Measurements from ENCODE around the gene PTGS1. TPM values are rescaled to one million over a fixed set of nuclear protein-coding genes. Genes with fewer than 3 reads are reported as not detected.

Gene PTGS1
- polyA plus RNA-seq, 1 of the 3 experiments (the other 2 are of a cell fraction): 5.4 TPM

- POLR2A ChIA-PET: no interaction called here
- 87% methylated on average over 6 of the region's 6 CpGs for whole genome bisulfite sequencing (ENCODE audit: low lambda C conversion rate)
These were observed 30.7 kb upstream of the PTGS1 start for GRCh38 chr9:122340161-122340560.

GRCh38 chr9:122342323-122343050 lies 28.3 kb upstream of the PTGS1 start:
- Histone ChIP-seq H3K4me2 (no peak overlapping the region), H3K9me2 (no peaks in the 10 kb centered on the region), H3K27ac (ENCODE audit: low read depth in 2 of 2, low read length in 1 of 2) (no peak overlapping the region), H3K9me3 (no peaks in the 10 kb centered on the region), H3K79me2 (ENCODE audit: insufficient read depth) (no peaks in the 10 kb centered on the region), H3K36me3 (replicated peaks in 1 of 2; ENCODE audit: control insufficient read depth in 1 of 2, insufficient read depth in 2 of 2, low read length in 1 of 2) (no peaks in the 10 kb centered on the region), H3K4me3 (ENCODE audit: low read depth in 2 of 2, low read length in 1 of 2) (no peak overlapping the region), H3K9ac (no peak overlapping the region), H2AFZ (ENCODE audit: low read depth) (no peak overlapping the region), H3K27me3 (ENCODE audit: insufficient read depth) (no peaks in the 10 kb centered on the region), H4K20me1 (ENCODE audit: insufficient read depth) (no peaks in the 10 kb centered on the region), H3K4me1 (ENCODE audit: control insufficient read depth in 1 of 2, insufficient read depth in 2 of 2, low read depth in 1 of 2, low read length in 1 of 2) (peaks cover 0 to 18% of the 10 kb centered on the region in 2 experiments; a peak in 1 of 4 replicates), H3F3A (replicated peaks; ENCODE audit: insufficient read depth) (no peaks in the 10 kb centered on the region)
- ChIA-PET POLR2A (no interaction called here), CTCF (interaction anchor here (0.9 to 21.3 kb wide), 5 partner anchors 7 to 247 kb away, joined by 3 to 528 read pairs (median 4); partner anchors contain the start of genes MORN5 and NDUFA8)
- WGBS (ENCODE audit: low lambda C conversion rate): 78% methylated on average over 15 of the region's 15 CpGs
- DNase-seq: no peak
- TF ChIP-seq IRF3 (IDR thresholded peaks at IDR 0.05; ENCODE audit: low read depth, low read length) (no peak), POLR2AphosphoS5 (IDR thresholded peaks at IDR 0.05; ENCODE audit: low read depth, low read length) (no peak), TAF1 (IDR thresholded peaks at IDR 0.05; ENCODE audit: borderline replicate concordance, low read depth, low read length) (no peak), FOSL2 (IDR thresholded peaks at IDR 0.05; ENCODE audit: borderline replicate concordance, low read depth) (no peak), RFX5 (IDR thresholded peaks at IDR 0.05; ENCODE audit: low read length) (no peak), YY1 (IDR thresholded peaks at IDR 0.05; ENCODE audit: low read depth) (no peak), FOXJ3 (CRISPR knock-in tag; IDR thresholded peaks at IDR 0.05) (no peak), EP300 (IDR thresholded peaks at IDR 0.05; ENCODE audit: borderline replicate concordance in 1 of 2, low read depth in 1 of 2, low read length in 1 of 2) (no peak), CTCF (IDR thresholded peaks at IDR 0.05) (no peak), MAX (IDR thresholded peaks at IDR 0.05; ENCODE audit: low read depth) (no peak), EZH2phosphoT487 (IDR thresholded peaks at IDR 0.05; ENCODE audit: borderline replicate concordance, low read depth) (no peak), JUND (IDR thresholded peaks at IDR 0.05) (no peak), FOXM1 (IDR thresholded peaks at IDR 0.05; ENCODE audit: low read depth) (no peak), NFIC (IDR thresholded peaks at IDR 0.05; ENCODE audit: borderline replicate concordance) (no peak)

More at GRCh38 chr9:122340161-122340560, 30.7 kb upstream of the PTGS1 start:
- H3K4me3 ChIP-seq (ENCODE audit: low read depth in 2 of 2, low read length in 1 of 2): no peak overlapping the region
- no peak overlapping the region for H2AFZ ChIP-seq (ENCODE audit: low read depth)
- peaks cover 0 to 15% of the 10 kb centered on the region in 2 experiments; a peak in 1 of 4 replicates for H3K4me1 ChIP-seq (ENCODE audit: control insufficient read depth in 1 of 2, insufficient read depth in 2 of 2, low read depth in 1 of 2, low read length in 1 of 2)
- CTCF ChIA-PET: interaction anchor here (2.9 to 21.3 kb wide), 3 partner anchors 10 to 241 kb away, joined by 20 to 528 read pairs (median 20); no protein-coding TSS in a partner anchor
- no peak overlapping the region for H3K27ac ChIP-seq (ENCODE audit: low read depth in 2 of 2, low read length in 1 of 2)
- no peaks in the 10 kb centered on the region for H3K9me3 ChIP-seq
- no peak overlapping the region for H3K4me2 ChIP-seq
- no peak overlapping the region for H3K9ac ChIP-seq
- H3K9me2 ChIP-seq: no peaks in the 10 kb centered on the region
- no peaks in the 10 kb centered on the region for H3K27me3 ChIP-seq (ENCODE audit: insufficient read depth)
- TF ChIP-seq SMC3 (IDR thresholded peaks at IDR 0.05; ENCODE audit: low read depth, low read length) (no peak), TAF1 (IDR thresholded peaks at IDR 0.05; ENCODE audit: borderline replicate concordance, low read depth, low read length) (no peak), MXI1 (IDR thresholded peaks at IDR 0.05; ENCODE audit: low read depth, low read length) (no peak), POLR2AphosphoS5 (IDR thresholded peaks at IDR 0.05; ENCODE audit: low read depth, low read length) (no peak), TEAD4 (IDR thresholded peaks at IDR 0.05; ENCODE audit: borderline replicate concordance, insufficient read depth) (no peak), NRF1 (IDR thresholded peaks at IDR 0.05; ENCODE audit: low read depth, low read length) (no peak), MEF2A (IDR thresholded peaks at IDR 0.05; ENCODE audit: borderline replicate concordance, low read depth) (no peak), NFIC (IDR thresholded peaks at IDR 0.05; ENCODE audit: borderline replicate concordance) (no peak), PBX3 (IDR thresholded peaks at IDR 0.05) (no peak), USF2 (IDR thresholded peaks at IDR 0.05; ENCODE audit: borderline replicate concordance, low read depth, low read length) (no peak)
- DNase-seq: no peak
- no peaks in the 10 kb centered on the region for H3K36me3 ChIP-seq (replicated peaks in 1 of 2; ENCODE audit: control insufficient read depth in 1 of 2, insufficient read depth in 2 of 2, low read length in 1 of 2)
- H3K79me2 ChIP-seq (ENCODE audit: insufficient read depth): no peaks in the 10 kb centered on the region
- H3F3A ChIP-seq (replicated peaks; ENCODE audit: insufficient read depth): no peaks in the 10 kb centered on the region
- H4K20me1 ChIP-seq (ENCODE audit: insufficient read depth): no peaks in the 10 kb centered on the region
